Femur (tissue), 1 donor: Measurements from ENCODE around the gene CLCN7.
"Not testable (repeated sequence)": the region's sequence is repeated elsewhere in the genome, so short reads cannot be mapped to it uniquely, and the experiment has no call there.

Experiments used
- DNase-seq: peaks from one replicate; pipeline ENCODE4 v3.0.0-alpha.2; 2017

The CLCN7 gene

GRCh38 chr16:1486551-1487390, 11.9 kb upstream of the CLCN7 start:
- no peak for DNase-seq

- DNase-seq = no peak
These were observed 11.1 kb upstream of the CLCN7 start for GRCh38 chr16:1485847-1486496.

GRCh38 chr16:1481906-1482835, 7.3 kb upstream of the CLCN7 start:
- DNase-seq = no peak

GRCh38 chr16:1478937-1479336, 4.1 kb upstream of the CLCN7 start:
- DNase-seq = not testable (repeated sequence)

- no peak for DNase-seq
These were observed 2.2 kb upstream of the CLCN7 start for GRCh38 chr16:1477033-1477432.

GRCh38 chr16:1475552-1476114, 805 bp upstream of the CLCN7 start:
- DNase-seq = no peak

- DNase-seq = no peak
These were observed 589 bp downstream of the CLCN7 start for GRCh38 chr16:1474082-1474795.

- no peak for DNase-seq
These were observed 1.9 kb downstream of the CLCN7 start for GRCh38 chr16:1472974-1473373.

GRCh38 chr16:1471569-1472194, 3.1 kb downstream of the CLCN7 start:
- no peak for DNase-seq

- no peak for DNase-seq
These were observed 4.2 kb downstream of the CLCN7 start for GRCh38 chr16:1470481-1471251.

GRCh38 chr16:1469693-1470201, 5.1 kb downstream of the CLCN7 start:
- no peak for DNase-seq

- not testable (repeated sequence) for DNase-seq
These were observed 5.7 kb downstream of the CLCN7 start for GRCh38 chr16:1469141-1469540.

- DNase-seq = no peak
These were observed 6.4 kb downstream of the CLCN7 start for GRCh38 chr16:1468426-1468810.

GRCh38 chr16:1466968-1467521, 7.8 kb downstream of the CLCN7 start:
- DNase-seq = no peak

- DNase-seq = no peak
These were observed 8.8 kb downstream of the CLCN7 start for GRCh38 chr16:1466054-1466453.

- no peak for DNase-seq
These were observed 9.3 kb downstream of the CLCN7 start for GRCh38 chr16:1465567-1465915.

GRCh38 chr16:1464894-1465566, 9.8 kb downstream of the CLCN7 start:
- DNase-seq = no peak

GRCh38 chr16:1464196-1464893, 10.5 kb downstream of the CLCN7 start:
- DNase-seq = no peak

GRCh38 chr16:1461146-1461545, 13.7 kb downstream of the CLCN7 start:
- no peak for DNase-seq
